Panc1 (cell line): Measurements from ENCODE around the gene MAML3. TPM values are rescaled to one million over a fixed set of nuclear protein-coding genes. Genes with fewer than 3 reads are reported as not detected.

Experiments
- ATAC-seq: fragments of 200-7000 bp; cut with Tn5 transposase; 2 replicates; pipeline ENCODE4 v1.9.1; 2020; ENCODE audit warnings: mild to moderate bottlenecking, moderate library complexity
- BruUV-seq: library from RNA; stranded (reverse); fragments of 400-500 nt; replicated peaks from 2 replicates; lab custom pipeline; 2021; lab: Mats Ljungman, UMichigan
- CTCF ChIA-PET: fragments of 300-600 bp; sonication (Branson Sonifier 250); formaldehyde crosslinking; loops from one replicate; lab custom pipeline; 2022; ENCODE audit warnings: antibody characterized with exemption; lab: Charles Lee
- POLR2A ChIA-PET: fragments of 300-600 bp; sonication (Branson Sonifier 250); formaldehyde crosslinking; loops from one replicate; lab custom pipeline; 2022; ENCODE audit warnings: antibody characterized with exemption; lab: Charles Lee
- DNase-seq: peaks from one replicate; pipeline ENCODE4 v3.0.0-alpha.2; 2010; ENCODE audit warnings: low read depth, low spot score
- H3K27ac ChIP-seq: 2 replicates; pipeline ENCODE4 v1.5.1; 2011; ENCODE audit warnings: mild to moderate bottlenecking, low read length, inconsistent platforms
- H3K27me3 ChIP-seq: fragments of 200-500 bp; sonication (Bioruptor generic); 2 replicates; pipeline ENCODE4 v1.6.0; 2014; ENCODE audit warnings: low read length, inconsistent platforms; ENCODE audit not compliant: control insufficient read depth, insufficient read depth
- H3K36me3 ChIP-seq: fragments of 200-500 bp; sonication (Bioruptor generic); 2 replicates; pipeline ENCODE4 v1.5.1; 2014; ENCODE audit warnings: inconsistent platforms, mild to moderate bottlenecking, low read length, moderate library complexity; ENCODE audit not compliant: control insufficient read depth, insufficient read depth
- H3K4me1 ChIP-seq: 2 replicates; pipeline ENCODE4 v1.5.1; 2011; ENCODE audit warnings: inconsistent platforms, mild to moderate bottlenecking, low read length, moderate library complexity; ENCODE audit not compliant: control insufficient read depth, insufficient read depth
- H3K4me3 ChIP-seq, 2 experiments: 2 replicates each; pipeline ENCODE4 v1.5.1; 2011 to 2012; ENCODE audit warnings: low read depth in 2 of 2, low read length in 2 of 2, mild to moderate bottlenecking in 2 of 2, inconsistent platforms in 1 of 2, moderate library complexity in 1 of 2
- H3K9me3 ChIP-seq: fragments of 200-500 bp; sonication (Bioruptor generic); 2 replicates; pipeline ENCODE4 v1.5.1; 2014; ENCODE audit warnings: low read depth, mild to moderate bottlenecking, inconsistent platforms, low read length, moderate library complexity; ENCODE audit not compliant: control insufficient read depth, insufficient read depth
- POLR2AphosphoS5 ChIP-seq: IDR thresholded peaks from 2 replicates; pipeline ENCODE4 v1.6.1; 2012; ENCODE audit warnings: mild to moderate bottlenecking, low read depth, low read length, moderate library complexity
- SIN3A ChIP-seq: IDR thresholded peaks from 2 replicates; pipeline ENCODE4 v1.6.1; 2012; ENCODE audit warnings: low read depth, mild to moderate bottlenecking, low read length, moderate library complexity, borderline replicate concordance; ENCODE audit not compliant: insufficient read depth
- TCF7L2 ChIP-seq: IDR thresholded peaks from 2 replicates; pipeline ENCODE4 v1.6.1; 2011; ENCODE audit warnings: mild to moderate bottlenecking, low read depth, low read length, inconsistent platforms
- in situ Hi-C: cut with HindIII; loops from 2 replicates; pipeline ENCODE4 v1.10.0; 2016; ENCODE audit warnings: low sequenced_read_pairs, low pct_unique_long_range_greater_than_20kb
- intact Hi-C: fragments of 100-400 bp; cut with micrococcal nuclease; formaldehyde crosslinking; loops from one replicate; pipeline ENCODE4 v1.10.0; 2022; ENCODE audit not compliant: unreplicated experiment
- total RNA-seq: library from RNA; stranded (reverse); gene quantifications from one replicate; pipeline ENCODE4 v1.2.1, GENCODE V29; 2021; ENCODE audit not compliant: unreplicated experiment
- TF ChIP-seq, protein P1 (sequence below), 2 experiments: IDR thresholded peaks; 2 replicates each; pipeline ENCODE4 v1.6.1; 2011 to 2012; ENCODE audit warnings: low read depth in 2 of 2, control low read depth in 1 of 2, low read length in 1 of 2, mild to moderate bottlenecking in 1 of 2, moderate library complexity in 1 of 2; ENCODE audit not compliant: insufficient read depth in 1 of 2
- TF ChIP-seq, protein P2 (sequence below): fragments of 450-650 bp; IDR thresholded peaks from 2 replicates; pipeline ENCODE4 v1.5.1; 2017; ENCODE audit warnings: mild to moderate bottlenecking

Gene MAML3
- total RNA-seq, 1 experiment from 2014 or later, result 7.7 TPM

DNA sequence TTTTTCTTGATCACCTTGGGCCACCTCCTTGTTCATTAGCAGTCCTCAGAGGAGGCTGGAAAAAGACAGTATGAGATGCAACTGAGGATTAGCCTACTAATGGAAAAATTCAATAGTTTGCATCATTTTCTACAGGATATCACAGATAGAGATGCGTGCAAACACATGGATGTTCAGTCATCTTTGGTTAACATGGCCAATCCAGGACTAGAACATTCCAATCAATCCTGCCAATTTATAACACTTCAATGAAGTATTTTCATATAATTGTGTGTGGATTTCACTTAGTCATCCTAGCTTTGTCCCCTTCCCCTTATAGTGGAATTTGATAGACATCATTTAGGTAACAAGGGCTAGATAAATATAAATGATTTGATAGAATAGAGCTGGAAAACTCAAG is 42.7 kb downstream of the MAML3 start:
- ChIA-PET CTCF (no interaction called here), POLR2A (no interaction called here)
- in situ Hi-C loops (no loop called here), intact Hi-C loops (no loop called here)
- H3K27ac ChIP-seq, result no peak overlapping the region
- H3K36me3 ChIP-seq, result no peaks in the 10 kb centered on the region
- DNase-seq (no peak), ATAC-seq (no peak)
- H3K27me3 ChIP-seq, result no peaks in the 10 kb centered on the region
- BruUV-seq, result no TSS peak
- H3K4me1 ChIP-seq, result peaks cover 17% of the 10 kb centered on the region
- no peak overlapping the region for H3K4me3 ChIP-seq
- TF ChIP-seq, protein P1, sequence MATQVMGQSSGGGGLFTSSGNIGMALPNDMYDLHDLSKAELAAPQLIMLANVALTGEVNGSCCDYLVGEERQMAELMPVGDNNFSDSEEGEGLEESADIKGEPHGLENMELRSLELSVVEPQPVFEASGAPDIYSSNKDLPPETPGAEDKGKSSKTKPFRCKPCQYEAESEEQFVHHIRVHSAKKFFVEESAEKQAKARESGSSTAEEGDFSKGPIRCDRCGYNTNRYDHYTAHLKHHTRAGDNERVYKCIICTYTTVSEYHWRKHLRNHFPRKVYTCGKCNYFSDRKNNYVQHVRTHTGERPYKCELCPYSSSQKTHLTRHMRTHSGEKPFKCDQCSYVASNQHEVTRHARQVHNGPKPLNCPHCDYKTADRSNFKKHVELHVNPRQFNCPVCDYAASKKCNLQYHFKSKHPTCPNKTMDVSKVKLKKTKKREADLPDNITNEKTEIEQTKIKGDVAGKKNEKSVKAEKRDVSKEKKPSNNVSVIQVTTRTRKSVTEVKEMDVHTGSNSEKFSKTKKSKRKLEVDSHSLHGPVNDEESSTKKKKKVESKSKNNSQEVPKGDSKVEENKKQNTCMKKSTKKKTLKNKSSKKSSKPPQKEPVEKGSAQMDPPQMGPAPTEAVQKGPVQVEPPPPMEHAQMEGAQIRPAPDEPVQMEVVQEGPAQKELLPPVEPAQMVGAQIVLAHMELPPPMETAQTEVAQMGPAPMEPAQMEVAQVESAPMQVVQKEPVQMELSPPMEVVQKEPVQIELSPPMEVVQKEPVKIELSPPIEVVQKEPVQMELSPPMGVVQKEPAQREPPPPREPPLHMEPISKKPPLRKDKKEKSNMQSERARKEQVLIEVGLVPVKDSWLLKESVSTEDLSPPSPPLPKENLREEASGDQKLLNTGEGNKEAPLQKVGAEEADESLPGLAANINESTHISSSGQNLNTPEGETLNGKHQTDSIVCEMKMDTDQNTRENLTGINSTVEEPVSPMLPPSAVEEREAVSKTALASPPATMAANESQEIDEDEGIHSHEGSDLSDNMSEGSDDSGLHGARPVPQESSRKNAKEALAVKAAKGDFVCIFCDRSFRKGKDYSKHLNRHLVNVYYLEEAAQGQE (IDR thresholded peaks at IDR 0.05; ENCODE audit: insufficient read depth in 1 of 2, low read depth in 2 of 2, low read length in 1 of 2), result no peak
- TF ChIP-seq SIN3A, result no peak
- no peak for TF ChIP-seq TCF7L2
- no peak for TF ChIP-seq POLR2AphosphoS5
- TF ChIP-seq, protein P2, sequence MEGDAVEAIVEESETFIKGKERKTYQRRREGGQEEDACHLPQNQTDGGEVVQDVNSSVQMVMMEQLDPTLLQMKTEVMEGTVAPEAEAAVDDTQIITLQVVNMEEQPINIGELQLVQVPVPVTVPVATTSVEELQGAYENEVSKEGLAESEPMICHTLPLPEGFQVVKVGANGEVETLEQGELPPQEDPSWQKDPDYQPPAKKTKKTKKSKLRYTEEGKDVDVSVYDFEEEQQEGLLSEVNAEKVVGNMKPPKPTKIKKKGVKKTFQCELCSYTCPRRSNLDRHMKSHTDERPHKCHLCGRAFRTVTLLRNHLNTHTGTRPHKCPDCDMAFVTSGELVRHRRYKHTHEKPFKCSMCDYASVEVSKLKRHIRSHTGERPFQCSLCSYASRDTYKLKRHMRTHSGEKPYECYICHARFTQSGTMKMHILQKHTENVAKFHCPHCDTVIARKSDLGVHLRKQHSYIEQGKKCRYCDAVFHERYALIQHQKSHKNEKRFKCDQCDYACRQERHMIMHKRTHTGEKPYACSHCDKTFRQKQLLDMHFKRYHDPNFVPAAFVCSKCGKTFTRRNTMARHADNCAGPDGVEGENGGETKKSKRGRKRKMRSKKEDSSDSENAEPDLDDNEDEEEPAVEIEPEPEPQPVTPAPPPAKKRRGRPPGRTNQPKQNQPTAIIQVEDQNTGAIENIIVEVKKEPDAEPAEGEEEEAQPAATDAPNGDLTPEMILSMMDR, result no peak
- H3K9me3 ChIP-seq, result no peaks in the 10 kb centered on the region

DNA sequence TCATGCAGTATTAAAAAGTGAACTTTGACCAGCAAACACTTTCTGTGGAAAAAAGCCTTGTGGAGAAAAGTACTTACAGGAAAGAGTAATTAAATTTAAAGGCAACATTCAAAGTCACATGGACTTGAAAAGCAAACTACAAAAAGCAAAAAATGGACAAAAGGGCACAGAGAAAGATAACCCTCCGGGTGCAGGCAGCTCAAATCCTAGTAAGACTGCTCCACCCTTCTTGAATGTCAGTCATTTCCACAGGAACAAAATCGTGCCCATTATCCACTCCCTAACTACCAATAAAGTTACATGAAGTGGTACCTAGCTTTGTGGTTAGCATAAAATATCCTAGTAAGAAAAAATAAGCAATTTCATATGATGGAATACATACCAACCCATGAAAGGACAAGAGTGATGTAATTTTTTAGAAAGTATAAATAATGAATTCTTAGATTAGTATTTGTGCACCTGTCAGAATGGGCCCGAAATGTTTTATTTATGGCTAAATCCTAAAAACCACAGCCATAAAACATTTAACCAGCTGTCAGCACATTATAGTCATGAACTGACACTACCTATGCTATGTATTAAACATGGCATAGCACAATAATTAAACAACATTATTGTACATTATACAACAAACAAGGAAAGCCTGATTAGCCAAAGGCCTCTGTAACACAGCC is 43.3 kb downstream of the MAML3 start:
- no TSS peak for BruUV-seq
- Histone ChIP-seq H3K4me3 (no peak overlapping the region), H3K27ac (no peak overlapping the region), H3K27me3 (no peaks in the 10 kb centered on the region), H3K36me3 (no peaks in the 10 kb centered on the region), H3K9me3 (no peaks in the 10 kb centered on the region), H3K4me1 (peaks cover 14% of the 10 kb centered on the region)
- in situ Hi-C loops, result no loop called here
- no peak for TF ChIP-seq TCF7L2
- TF ChIP-seq POLR2AphosphoS5, result no peak
- TF ChIP-seq, protein P2, result no peak
- TF ChIP-seq, protein P1 (IDR thresholded peaks at IDR 0.05; ENCODE audit: insufficient read depth in 1 of 2, low read depth in 2 of 2, low read length in 1 of 2), result no peak
- no peak for TF ChIP-seq SIN3A
- DNase-seq, result no peak
- no peak for ATAC-seq
- intact Hi-C loops, result no loop called here
- POLR2A ChIA-PET, result no interaction called here
- CTCF ChIA-PET, result no interaction called here
